HL-60 (cell line): Measurements from ENCODE around the gene HOXA13.

Experiments used
- DNase-seq, 2 experiments: peaks; one replicate each; pipeline ENCODE4 v3.0.0-alpha.2; 2010 to 2020; ENCODE audit warnings: low read depth in 1 of 2, low spot score in 1 of 2
- H3K27ac ChIP-seq: fragments of 250-450 bp; sonication (Bioruptor Pico); replicated peaks from 2 replicates; pipeline ENCODE4 v1.5.1; 2020; ENCODE audit warnings: mild to moderate bottlenecking, moderate library complexity
- H3K27me3 ChIP-seq: fragments of 250-450 bp; sonication (Bioruptor Pico); 2 replicates; pipeline ENCODE4 v1.5.1; 2021; ENCODE audit warnings: mild to moderate bottlenecking, moderate library complexity; ENCODE audit not compliant: insufficient read depth, poor library complexity, severe bottlenecking
- H3K4me3 ChIP-seq: replicated peaks from 2 replicates; pipeline ENCODE4 v1.5.1; 2011; ENCODE audit warnings: mild to moderate bottlenecking, control low read depth, low read length; ENCODE audit not compliant: insufficient read depth
- GABPA ChIP-seq: IDR thresholded peaks from 2 replicates; pipeline ENCODE4 v1.6.1; 2012; ENCODE audit warnings: low read depth
- POLR2AphosphoS5 ChIP-seq: IDR thresholded peaks from 2 replicates; pipeline ENCODE4 v1.6.1; 2012; ENCODE audit warnings: low read depth
- REST ChIP-seq: IDR thresholded peaks from 2 replicates; pipeline ENCODE4 v1.6.1; 2012; ENCODE audit warnings: low read depth; ENCODE audit not compliant: insufficient replicate concordance
- SPI1 ChIP-seq: IDR thresholded peaks from 2 replicates; pipeline ENCODE4 v1.6.1; 2012; ENCODE audit warnings: low read depth, mild to moderate bottlenecking, borderline replicate concordance
- TF ChIP-seq, protein P1 (sequence below): IDR thresholded peaks from one replicate; pipeline ENCODE4 v1.5.1; 2011; ENCODE audit warnings: low read length, control low read depth, inconsistent platforms; ENCODE audit not compliant: insufficient read depth

Gene HOXA13

DNA sequence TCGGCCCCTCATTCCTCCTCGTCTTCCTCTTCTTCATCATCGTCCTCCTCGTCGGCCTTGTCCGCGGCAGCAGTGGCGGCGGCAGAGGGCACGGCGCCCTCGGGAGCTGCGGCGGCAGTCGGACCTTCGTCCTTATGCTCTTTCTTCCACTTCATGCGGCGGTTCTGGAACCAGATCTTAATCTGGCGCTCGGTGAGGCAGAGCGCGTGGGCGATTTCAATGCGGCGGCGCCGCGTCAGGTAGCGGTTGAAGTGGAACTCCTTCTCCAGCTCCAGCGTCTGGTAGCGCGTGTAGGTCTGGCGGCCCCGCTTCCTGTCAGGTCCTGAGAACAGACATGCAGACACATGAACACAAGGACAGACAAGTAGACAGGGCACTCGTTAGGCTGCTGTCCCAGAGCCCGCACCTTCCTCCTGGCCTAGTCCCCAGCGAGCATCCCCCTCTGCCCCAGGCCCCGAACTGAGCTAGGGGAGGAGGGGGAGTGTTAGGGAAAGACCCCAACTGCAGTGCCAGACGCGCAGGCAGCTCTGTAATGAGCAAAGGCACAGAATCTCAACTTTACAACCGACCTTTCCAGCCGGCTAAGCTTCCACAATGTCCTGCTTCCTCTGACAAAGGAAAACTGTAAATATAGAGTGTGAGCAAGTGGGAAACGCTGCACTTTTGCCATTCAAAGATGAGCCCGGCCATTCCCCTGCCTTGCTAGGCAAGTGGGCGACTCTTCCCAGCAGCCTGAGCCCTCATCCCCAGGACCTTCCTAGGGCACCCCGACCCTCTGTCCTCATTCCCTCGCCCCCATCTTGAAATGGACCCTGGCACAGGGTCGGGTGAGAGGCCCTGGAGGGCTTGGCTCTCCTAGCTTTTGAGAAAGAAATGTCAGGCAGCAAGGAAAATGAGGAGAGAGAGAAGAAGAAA lies 44.7 kb downstream of the HOXA13 start:
- Histone ChIP-seq H3K27me3 (peaks cover 77% of the 10 kb centered on the region), H3K4me3 (peak overlapping the region; percentile 47)

GRCh38 chr7:27154369-27154768 lies 45.5 kb downstream of the HOXA13 start:
- TF ChIP-seq SPI1 (no peak), REST (no peak), POLR2AphosphoS5 (no peak), GABPA (no peak)
- TF ChIP-seq, protein P1, sequence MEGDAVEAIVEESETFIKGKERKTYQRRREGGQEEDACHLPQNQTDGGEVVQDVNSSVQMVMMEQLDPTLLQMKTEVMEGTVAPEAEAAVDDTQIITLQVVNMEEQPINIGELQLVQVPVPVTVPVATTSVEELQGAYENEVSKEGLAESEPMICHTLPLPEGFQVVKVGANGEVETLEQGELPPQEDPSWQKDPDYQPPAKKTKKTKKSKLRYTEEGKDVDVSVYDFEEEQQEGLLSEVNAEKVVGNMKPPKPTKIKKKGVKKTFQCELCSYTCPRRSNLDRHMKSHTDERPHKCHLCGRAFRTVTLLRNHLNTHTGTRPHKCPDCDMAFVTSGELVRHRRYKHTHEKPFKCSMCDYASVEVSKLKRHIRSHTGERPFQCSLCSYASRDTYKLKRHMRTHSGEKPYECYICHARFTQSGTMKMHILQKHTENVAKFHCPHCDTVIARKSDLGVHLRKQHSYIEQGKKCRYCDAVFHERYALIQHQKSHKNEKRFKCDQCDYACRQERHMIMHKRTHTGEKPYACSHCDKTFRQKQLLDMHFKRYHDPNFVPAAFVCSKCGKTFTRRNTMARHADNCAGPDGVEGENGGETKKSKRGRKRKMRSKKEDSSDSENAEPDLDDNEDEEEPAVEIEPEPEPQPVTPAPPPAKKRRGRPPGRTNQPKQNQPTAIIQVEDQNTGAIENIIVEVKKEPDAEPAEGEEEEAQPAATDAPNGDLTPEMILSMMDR: no peak
- Histone ChIP-seq H3K4me3 (no peak overlapping the region), H3K27me3 (peaks cover 70% of the 10 kb centered on the region), H3K27ac (no peak overlapping the region)
- DNase-seq: no peak

More for the DNA sequence above, 44.7 kb downstream of the HOXA13 start:
- no peak overlapping the region for H3K27ac ChIP-seq
- TF ChIP-seq, protein P1: no peak
- TF ChIP-seq SPI1 (no peak), REST (no peak), GABPA (no peak), POLR2AphosphoS5 (no peak)
- DNase-seq: no peak

GRCh38 chr7:27153526-27153925 lies 46.4 kb downstream of the HOXA13 start:
- TF ChIP-seq, protein P1: no peak
- TF ChIP-seq REST (no peak), SPI1 (no peak), POLR2AphosphoS5 (no peak), GABPA (no peak)
- no peak overlapping the region for H3K4me3 ChIP-seq
- H3K27ac ChIP-seq: no peak overlapping the region
- DNase-seq: no peak
- peaks cover 68% of the 10 kb centered on the region for H3K27me3 ChIP-seq
